Activated naive CD4-positive, alpha-beta T cell treated with anti-CD3 and anti-CD28 coated beads, Interleukin-2, amount 50 U/mL, for 24 hours (primary cell): ENCODE data around the gene C22orf42.

ENCODE experiments used
- H3K27ac Mint-ChIP-seq: one replicate; pipeline ENCODE4 v1.8.0; 2021; ENCODE audit warnings: mild to moderate bottlenecking, mixed read lengths
- H3K27me3 Mint-ChIP-seq: one replicate; pipeline ENCODE4 v1.8.0; 2021; ENCODE audit warnings: mixed read lengths
- H3K36me3 Mint-ChIP-seq: one replicate; pipeline ENCODE4 v1.8.0; 2021; ENCODE audit warnings: mixed read lengths
- H3K4me1 Mint-ChIP-seq: one replicate; pipeline ENCODE4 v1.8.0; 2021; ENCODE audit warnings: mixed read lengths
- H3K4me3 Mint-ChIP-seq: one replicate; pipeline ENCODE4 v1.8.0; 2021; ENCODE audit warnings: mild to moderate bottlenecking, mixed read lengths
- H3K9me3 Mint-ChIP-seq: one replicate; pipeline ENCODE4 v1.8.0; 2021; ENCODE audit warnings: mixed read lengths

Gene C22orf42, protein sequence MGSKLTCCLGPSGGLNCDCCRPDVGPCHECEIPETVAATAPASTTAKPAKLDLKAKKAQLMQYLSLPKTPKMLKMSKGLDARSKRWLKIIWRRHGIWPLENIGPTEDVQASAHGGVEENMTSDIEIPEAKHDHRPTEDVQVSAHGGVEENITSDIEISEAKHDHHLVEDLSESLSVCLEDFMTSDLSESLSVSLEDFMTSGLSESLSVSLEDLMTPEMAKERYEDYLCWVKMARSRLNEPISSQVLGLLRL

DNA sequence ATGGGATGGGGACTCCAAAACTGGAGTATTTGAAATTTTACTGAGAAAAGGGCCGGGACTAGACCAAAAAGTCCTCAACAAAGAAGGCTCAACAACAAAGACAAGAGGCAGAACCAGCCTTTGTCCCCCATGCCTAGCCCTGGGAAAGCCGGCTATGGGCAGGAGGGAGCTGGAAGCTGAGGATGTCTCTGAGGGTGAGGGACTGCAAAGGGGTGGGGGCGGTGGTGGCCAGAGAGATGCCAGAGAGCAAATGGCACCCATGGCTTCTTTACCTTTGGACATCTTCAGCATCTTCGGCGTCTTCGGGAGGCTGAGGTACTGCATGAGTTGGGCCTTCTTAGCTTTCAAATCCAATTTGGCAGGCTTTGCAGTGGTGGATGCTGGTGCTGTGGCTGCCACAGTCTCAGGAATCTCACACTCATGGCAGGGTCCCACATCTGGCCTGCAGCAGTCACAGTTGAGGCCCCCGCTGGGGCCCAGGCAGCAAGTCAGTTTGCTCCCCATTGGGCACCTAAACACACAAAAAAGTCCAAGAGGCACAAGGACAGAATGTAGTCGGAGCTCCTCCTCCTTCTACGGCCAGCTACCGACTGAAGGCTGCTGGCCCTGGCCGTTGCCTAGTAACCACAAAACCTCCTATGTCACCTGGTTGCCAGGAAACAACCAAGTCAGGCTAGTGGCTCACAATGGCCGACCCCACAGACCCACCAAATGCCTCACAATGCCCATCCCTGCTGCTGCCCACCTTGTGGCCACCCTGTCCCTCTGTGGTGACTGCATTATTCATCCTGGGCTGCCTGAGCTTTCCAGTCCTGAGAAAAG lies at the start of gene C22orf42:
Gene C22orf42, minus strand, starts transcription at position 592 of the 822 bp plus-strand sequence. Its CDS starts 88 bp downstream, at position 504.
- no peak within 1 kb of the TSS for H3K4me3 Mint-ChIP-seq
- no peaks in the 10 kb centered on the region for H3K9me3 Mint-ChIP-seq
- H3K27me3 Mint-ChIP-seq: no peaks in the 10 kb centered on the region
- no peaks in the 10 kb centered on the region for H3K4me1 Mint-ChIP-seq
- no peak within 1 kb of the TSS for H3K27ac Mint-ChIP-seq
- no peaks in the 10 kb centered on the region for H3K36me3 Mint-ChIP-seq

DNA sequence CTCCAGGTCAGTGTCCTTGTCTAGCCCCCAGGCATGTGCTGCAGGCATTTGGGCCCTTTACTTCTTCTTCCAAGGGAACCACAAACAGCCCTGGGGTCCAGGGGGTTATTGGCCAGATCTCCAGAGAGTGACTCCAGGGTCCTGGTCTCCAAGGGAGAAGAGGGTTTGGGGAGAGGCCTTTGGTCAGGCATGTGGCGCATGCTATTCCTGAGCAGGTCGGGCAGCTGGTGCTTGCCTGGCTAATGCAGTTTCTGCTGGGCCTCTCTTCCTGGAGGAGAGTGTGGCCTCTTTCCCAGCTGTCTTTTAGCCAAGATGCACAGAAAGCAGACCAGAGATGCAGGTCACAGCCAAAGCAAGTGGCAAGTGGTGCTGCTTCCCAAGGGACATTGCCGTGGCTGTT lies 49.6 kb upstream of the C22orf42 start:
- Mint-ChIP-seq H3K4me3 (no peak overlapping the region), H3K36me3 (no peaks in the 10 kb centered on the region), H3K27ac (no peak overlapping the region), H3K9me3 (no peaks in the 10 kb centered on the region), H3K4me1 (peaks cover 12% of the 10 kb centered on the region), H3K27me3 (peaks cover 4% of the 10 kb centered on the region)

- no peaks in the 10 kb centered on the region for H3K9me3 Mint-ChIP-seq
- H3K36me3 Mint-ChIP-seq: no peaks in the 10 kb centered on the region
- H3K27me3 Mint-ChIP-seq: peaks cover 6% of the 10 kb centered on the region
- no peak overlapping the region for H3K27ac Mint-ChIP-seq
- peaks cover 19% of the 10 kb centered on the region for H3K4me1 Mint-ChIP-seq
- H3K4me3 Mint-ChIP-seq: no peak overlapping the region
Measured at GRCh38 chr22:32207971-32208480, 48.9 kb upstream of the C22orf42 start.

- no peaks in the 10 kb centered on the region for H3K36me3 Mint-ChIP-seq
- no peak overlapping the region for H3K4me3 Mint-ChIP-seq
- H3K27ac Mint-ChIP-seq: no peak overlapping the region
- no peaks in the 10 kb centered on the region for H3K9me3 Mint-ChIP-seq
- peaks cover 25% of the 10 kb centered on the region for H3K4me1 Mint-ChIP-seq
- peaks cover 6% of the 10 kb centered on the region for H3K27me3 Mint-ChIP-seq
Measured at GRCh38 chr22:32206774-32207758, 48.0 kb upstream of the C22orf42 start.

GRCh38 chr22:32205974-32206773 lies 47.1 kb upstream of the C22orf42 start:
- no peak overlapping the region for H3K27ac Mint-ChIP-seq
- no peaks in the 10 kb centered on the region for H3K9me3 Mint-ChIP-seq
- no peaks in the 10 kb centered on the region for H3K36me3 Mint-ChIP-seq
- H3K4me1 Mint-ChIP-seq: peaks cover 28% of the 10 kb centered on the region
- peaks cover 6% of the 10 kb centered on the region for H3K27me3 Mint-ChIP-seq
- no peak overlapping the region for H3K4me3 Mint-ChIP-seq

DNA sequence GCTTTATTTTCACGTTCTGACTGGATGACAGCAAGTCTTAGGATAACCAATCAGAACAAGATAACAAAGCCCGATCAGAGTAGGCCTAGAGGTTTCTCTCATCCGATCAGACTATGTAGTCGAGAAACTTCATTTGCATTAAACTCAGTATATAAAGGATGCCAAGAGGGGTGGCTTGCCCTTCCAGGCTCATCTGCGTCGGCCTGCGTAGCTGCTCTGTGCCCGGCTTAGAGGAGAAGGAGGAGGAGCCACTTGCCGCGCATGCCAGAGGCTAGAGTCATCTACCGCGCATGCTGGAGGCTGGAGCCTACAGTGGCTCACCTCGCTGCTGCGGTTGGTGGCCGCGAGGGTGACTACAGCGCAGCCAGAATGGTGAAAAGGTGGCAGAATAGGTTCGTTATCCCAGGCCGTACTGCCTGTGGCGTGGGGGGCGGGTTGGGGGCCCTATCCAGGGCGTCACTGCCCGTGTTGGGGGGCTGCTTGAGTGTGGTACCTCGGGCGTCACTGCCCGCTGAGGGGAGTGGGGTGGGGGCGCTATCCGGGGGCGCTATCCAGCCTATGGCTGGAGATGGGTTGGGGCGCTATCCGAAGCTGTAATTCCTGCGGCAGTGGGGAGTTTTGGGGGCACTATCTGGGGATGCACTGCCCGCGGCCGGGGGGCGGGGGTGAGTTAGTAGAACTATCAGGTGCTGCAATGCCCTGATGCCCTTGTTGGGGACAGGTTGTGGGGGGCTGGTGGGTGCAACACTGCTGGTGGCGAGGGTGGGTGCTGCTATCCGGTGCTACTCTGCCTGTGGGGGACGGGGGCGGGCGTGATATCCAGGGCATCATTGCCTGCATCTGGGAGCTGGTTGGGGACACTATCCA lies 46.0 kb upstream of the C22orf42 start, which contains the start of gene RFPL2:
Gene RFPL2, minus strand, starts transcription at position 218 of the 867 bp plus-strand sequence. CDS start 2,622 bp downstream, outside the sequence.
- no peaks in the 10 kb centered on the region for H3K9me3 Mint-ChIP-seq
- no peaks in the 10 kb centered on the region for H3K36me3 Mint-ChIP-seq
- no peak within 1 kb of the TSS for H3K27ac Mint-ChIP-seq
- peak within 1 kb of the TSS; percentile 76 for H3K4me3 Mint-ChIP-seq
- H3K27me3 Mint-ChIP-seq: peaks cover 6% of the 10 kb centered on the region
- peaks cover 36% of the 10 kb centered on the region for H3K4me1 Mint-ChIP-seq

GRCh38 chr22:32204040-32204855 lies 45.1 kb upstream of the C22orf42 start:
- H3K27ac Mint-ChIP-seq: no peak overlapping the region
- peaks cover 6% of the 10 kb centered on the region for H3K27me3 Mint-ChIP-seq
- H3K4me1 Mint-ChIP-seq: peaks cover 36% of the 10 kb centered on the region
- H3K9me3 Mint-ChIP-seq: no peaks in the 10 kb centered on the region
- H3K4me3 Mint-ChIP-seq: peak overlapping the region; percentile 76
- no peaks in the 10 kb centered on the region for H3K36me3 Mint-ChIP-seq

- no peaks in the 10 kb centered on the region for H3K36me3 Mint-ChIP-seq
- H3K27me3 Mint-ChIP-seq: peaks cover 6% of the 10 kb centered on the region
- peaks cover 36% of the 10 kb centered on the region for H3K4me1 Mint-ChIP-seq
- no peaks in the 10 kb centered on the region for H3K9me3 Mint-ChIP-seq
- H3K4me3 Mint-ChIP-seq: peak overlapping the region; percentile 71
- H3K27ac Mint-ChIP-seq: no peak overlapping the region
Measured at GRCh38 chr22:32203181-32204039, 44.3 kb upstream of the C22orf42 start.

- Mint-ChIP-seq H3K27ac (no peak overlapping the region), H3K36me3 (no peaks in the 10 kb centered on the region), H3K9me3 (no peaks in the 10 kb centered on the region), H3K27me3 (peaks cover 6% of the 10 kb centered on the region), H3K4me3 (peak overlapping the region; percentile 71), H3K4me1 (peaks cover 35% of the 10 kb centered on the region)
Measured at GRCh38 chr22:32202539-32203180, 43.6 kb upstream of the C22orf42 start.

DNA sequence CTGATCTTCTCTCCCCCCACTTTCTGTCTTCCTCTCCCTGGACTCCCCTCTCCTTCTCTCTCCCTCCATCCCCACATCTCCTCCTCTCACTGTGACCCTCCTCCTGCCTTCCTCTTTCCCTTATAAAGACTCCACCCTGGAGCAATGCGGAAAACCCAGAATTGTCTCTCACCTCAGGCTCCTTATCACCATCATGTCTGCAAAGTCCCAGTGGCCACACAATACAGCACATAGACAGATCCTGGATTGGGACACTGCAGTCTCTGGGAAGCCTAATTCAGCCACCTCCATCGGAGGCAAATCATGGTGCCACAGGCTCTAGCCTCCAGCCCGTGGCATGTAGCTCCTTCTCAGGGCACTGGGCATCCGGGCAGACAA lies 43.0 kb upstream of the C22orf42 start:
- Mint-ChIP-seq H3K9me3 (no peaks in the 10 kb centered on the region), H3K4me1 (peaks cover 33% of the 10 kb centered on the region), H3K4me3 (peak overlapping the region; percentile 71), H3K27ac (peak overlapping the region; percentile 78), H3K36me3 (no peaks in the 10 kb centered on the region), H3K27me3 (peaks cover 6% of the 10 kb centered on the region)

DNA sequence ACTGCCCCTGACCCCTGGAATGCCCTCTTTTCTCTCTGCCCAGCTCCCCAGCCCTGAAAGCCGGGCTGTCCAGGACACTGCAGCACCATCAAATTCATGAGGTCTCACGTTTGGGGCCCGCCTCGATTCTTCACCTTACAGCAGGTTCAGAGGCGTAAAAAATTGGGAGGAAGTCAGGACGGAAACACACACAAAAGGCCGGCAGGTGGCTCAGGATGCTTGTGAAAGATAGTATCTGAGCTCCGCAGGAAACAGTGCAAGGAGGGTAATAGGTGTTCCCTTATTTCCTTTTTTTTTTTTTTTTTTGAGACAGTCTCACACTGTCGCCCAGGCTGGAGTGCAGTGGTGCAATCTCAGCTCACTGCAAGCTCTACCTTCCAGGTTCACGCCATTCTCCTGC lies 41.6 kb upstream of the C22orf42 start:
- Mint-ChIP-seq H3K36me3 (no peaks in the 10 kb centered on the region), H3K4me1 (peaks cover 24% of the 10 kb centered on the region), H3K4me3 (no peak overlapping the region), H3K9me3 (no peaks in the 10 kb centered on the region), H3K27ac (peak overlapping the region; percentile 76), H3K27me3 (peaks cover 6% of the 10 kb centered on the region)

DNA sequence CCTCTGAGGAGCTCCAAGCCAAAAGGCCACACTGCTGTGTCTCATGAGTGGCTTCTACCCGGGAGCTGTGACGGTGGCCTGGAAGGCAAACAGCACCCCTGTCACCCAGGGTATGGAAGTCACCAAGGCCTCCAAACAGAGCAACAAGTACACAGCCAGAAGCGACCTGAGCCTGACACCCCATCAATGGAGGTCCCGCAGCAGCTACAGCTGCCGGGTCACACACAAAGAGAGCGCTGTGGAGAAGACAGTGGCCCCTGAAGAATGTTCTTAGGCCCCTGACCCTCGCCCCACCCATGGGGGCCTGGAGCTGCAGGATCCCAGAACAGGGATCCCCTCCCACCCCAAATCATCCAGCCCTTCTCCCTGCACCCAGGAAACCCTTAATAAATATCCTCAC lies 40.9 kb upstream of the C22orf42 start:
- H3K4me3 Mint-ChIP-seq: no peak overlapping the region

More for the DNA sequence above, 40.9 kb upstream of the C22orf42 start:
- Mint-ChIP-seq H3K36me3 (no peaks in the 10 kb centered on the region), H3K9me3 (no peaks in the 10 kb centered on the region), H3K27me3 (peaks cover 6% of the 10 kb centered on the region), H3K27ac (no peak overlapping the region), H3K4me1 (peaks cover 24% of the 10 kb centered on the region)
